Measurements from ENCODE around the gene SLC25A23.

The SLC25A23 gene

GRCh38 chr19:6489278-6490061 is 29.9 kb upstream of the SLC25A23 start:
- DNase-seq (ENCODE audit: low read depth) = no peak
- H3K4me3 ChIP-seq (ENCODE audit: low read depth, low read length) = no peak overlapping the region
- no peak for TF ChIP-seq CTCF (IDR thresholded peaks at IDR 0.05; ENCODE audit: control insufficient read depth, extremely low read depth, insufficient read depth)

GRCh38 chr19:6484831-6485230 is 25.2 kb upstream of the SLC25A23 start:
- no peak for TF ChIP-seq CTCF (IDR thresholded peaks at IDR 0.05; ENCODE audit: control insufficient read depth, extremely low read depth, insufficient read depth)
- no peak for DNase-seq (ENCODE audit: low read depth)

GRCh38 chr19:6484230-6484629 is 24.6 kb upstream of the SLC25A23 start:
- H3K4me3 ChIP-seq (ENCODE audit: low read depth, low read length) = no peak overlapping the region
- no peak for TF ChIP-seq CTCF (IDR thresholded peaks at IDR 0.05; ENCODE audit: control insufficient read depth, extremely low read depth, insufficient read depth)
- DNase-seq (ENCODE audit: low read depth) = no peak

More at GRCh38 chr19:6484831-6485230, 25.2 kb upstream of the SLC25A23 start:
- H3K4me3 ChIP-seq (ENCODE audit: low read depth, low read length) = no peak overlapping the region

GRCh38 chr19:6483235-6483634 is 23.6 kb upstream of the SLC25A23 start:
- no peak overlapping the region for H3K4me3 ChIP-seq (ENCODE audit: low read depth, low read length)
- DNase-seq (ENCODE audit: low read depth) = no peak
- TF ChIP-seq CTCF (IDR thresholded peaks at IDR 0.05; ENCODE audit: control insufficient read depth, extremely low read depth, insufficient read depth) = no peak

- H3K4me3 ChIP-seq (ENCODE audit: low read depth, low read length) = no peak overlapping the region
Measured at GRCh38 chr19:6482343-6482686, 22.7 kb upstream of the SLC25A23 start.

GRCh38 chr19:6481541-6482342 is 22.1 kb upstream of the SLC25A23 start, which contains the start of gene DENND1C:
TSS of gene DENND1C (minus strand) at chr19:6481787. CDS start at chr19:6481695, 92 bp downstream.
- peak; percentile 25; the same call in 1 of the 2 replicates for TF ChIP-seq CTCF (IDR thresholded peaks at IDR 0.05; ENCODE audit: control insufficient read depth, extremely low read depth, insufficient read depth)
- no peak within 1 kb of the TSS for H3K4me3 ChIP-seq (ENCODE audit: low read depth, low read length)
- no peak for DNase-seq (ENCODE audit: low read depth)

More at GRCh38 chr19:6482343-6482686, 22.7 kb upstream of the SLC25A23 start:
- TF ChIP-seq CTCF (IDR thresholded peaks at IDR 0.05; ENCODE audit: control insufficient read depth, extremely low read depth, insufficient read depth) = no peak
- DNase-seq (ENCODE audit: low read depth) = no peak
